HepG2 (cell line): ENCODE measurements around the gene SMARCE1. TPM values are rescaled to one million over a fixed set of nuclear protein-coding genes. Genes with fewer than 3 reads are reported as not detected.
A peak's percentile ranks its signal among the peaks of the same experiment; 100 is the strongest.

ENCODE experiments used
- ATAC-seq: fragments of 200-7000 bp; cut with Tn5 transposase; 3 replicates; pipeline ENCODE4 v1.9.1; 2020; ENCODE audit warnings: mild to moderate bottlenecking, moderate library complexity
- BruUV-seq: library from RNA; stranded (reverse); fragments of 400-500 nt; replicated peaks from 2 replicates; lab custom pipeline; 2021; lab: Mats Ljungman, UMichigan
- CTCF ChIA-PET: fragments of 300-600 bp; formaldehyde crosslinking; extraction: SDS; loops from one replicate; lab custom pipeline; 2021; ENCODE audit warnings: low total read pairs, inconsistent platforms, low intra/inter-chr PET ratio; lab: Yijun Ruan, JAX
- POLR2A ChIA-PET: fragments of 350-600 bp; sonication (Branson Sonifier 250); formaldehyde crosslinking; loops from one replicate; lab custom pipeline; 2020; ENCODE audit warnings: antibody characterized with exemption, inconsistent platforms; lab: Yijun Ruan, JAX
- DNase-seq: peaks from one replicate; pipeline ENCODE4 v3.0.0-alpha.2; 2015; ENCODE audit warnings: low spot score
- FAIRE-seq: peaks from 3 replicates; lab custom pipeline; 2011; peaks lifted over from hg19 to GRCh38; lab: Jason Lieb, UNC
- H2AFZ ChIP-seq: one replicate; pipeline ENCODE4 v1.6.1; 2011; ENCODE audit warnings: low read length, inconsistent platforms
- H3K27ac ChIP-seq: fragments of 300-600 bp; 3 replicates; pipeline ENCODE4 v1.8.0; 2011; ENCODE audit warnings: mixed run types, mild to moderate bottlenecking, mixed read lengths, low read length, inconsistent platforms; ENCODE audit not compliant: insufficient read depth; ENCODE audit errors: extremely low read length
- H3K27me3 ChIP-seq, 2 experiments: fragments of 200-600 bp in 1 of 2; 2 replicates in 1 of 2; 3 replicates in 1 of 2; pipeline versions ENCODE4 v1.6.0 to v1.8.0; 2011; ENCODE audit warnings: low read length in 2 of 2, mild to moderate bottlenecking in 2 of 2, moderate library complexity in 2 of 2, inconsistent platforms in 1 of 2; ENCODE audit not compliant: insufficient read depth in 2 of 2, control insufficient read depth in 1 of 2
- H3K36me3 ChIP-seq, 2 experiments: fragments of 200-600 bp in 1 of 2; replicated peaks in 1 of 2; 2 replicates in 1 of 2; 3 replicates in 1 of 2; pipeline versions ENCODE4 v1.5.1 to v1.8.0; 2011; ENCODE audit warnings: low read length in 2 of 2, inconsistent platforms in 1 of 2; ENCODE audit not compliant: insufficient read depth in 2 of 2, control insufficient read depth in 1 of 2
- H3K4me1 ChIP-seq: 2 replicates; pipeline ENCODE4 v1.5.1; 2012; ENCODE audit warnings: low read length, inconsistent platforms; ENCODE audit not compliant: insufficient read depth
- H3K4me2 ChIP-seq: 2 replicates; pipeline ENCODE4 v1.6.0; 2011; ENCODE audit warnings: low read depth, low read length, inconsistent platforms
- H3K4me3 ChIP-seq, 3 experiments: fragments of 200-600 bp in 1 of 3; sonication (generic), shearing (Covaris generic) in 1 of 3; replicated peaks in 1 of 3; 2 replicates each; pipeline ENCODE4 v1.5.1; 2011 to 2016; ENCODE audit warnings: low read length in 3 of 3, inconsistent platforms in 2 of 3, low read depth in 2 of 3, mild to moderate bottlenecking in 2 of 3, control low read depth in 1 of 3, mixed read lengths in 1 of 3; ENCODE audit not compliant: insufficient read depth in 1 of 3
- H3K79me2 ChIP-seq: one replicate; pipeline ENCODE4 v1.6.1; 2011; ENCODE audit warnings: low read length, inconsistent platforms; ENCODE audit not compliant: insufficient read depth
- H3K9ac ChIP-seq: 2 replicates; pipeline ENCODE4 v1.6.0; 2011; ENCODE audit warnings: mild to moderate bottlenecking, low read depth, low read length, inconsistent platforms; ENCODE audit not compliant: insufficient read depth
- H3K9me3 ChIP-seq: 2 replicates; pipeline ENCODE4 v1.5.1; 2012; ENCODE audit warnings: mild to moderate bottlenecking, low read length
- H4K20me1 ChIP-seq: 2 replicates; pipeline ENCODE4 v1.6.0; 2011; ENCODE audit warnings: inconsistent platforms, mild to moderate bottlenecking, low read length, moderate library complexity; ENCODE audit not compliant: insufficient read depth
- FOXC1 ChIP-seq: sonication (generic); formaldehyde crosslinking; IDR thresholded peaks from 2 replicates; pipeline ENCODE4 v1.8.0; 2022; ENCODE audit warnings: mild to moderate bottlenecking, missing genetic modification reagents, borderline replicate concordance
- PHF8 ChIP-seq: sonication (generic); formaldehyde crosslinking; IDR thresholded peaks from 2 replicates; pipeline ENCODE4 v1.5.0; 2020; ENCODE audit warnings: missing genetic modification reagents
- RFX1 ChIP-seq: fragments of 450-650 bp; IDR thresholded peaks from 2 replicates; pipeline ENCODE4 v1.6.1; 2017
- ZEB1 ChIP-seq: IDR thresholded peaks from 2 replicates; pipeline ENCODE4 v1.6.1; 2012; ENCODE audit warnings: mild to moderate bottlenecking, low read depth, inconsistent platforms; ENCODE audit not compliant: insufficient replicate concordance
- ZNF121 ChIP-seq: sonication (generic); formaldehyde crosslinking; IDR thresholded peaks from 2 replicates; pipeline ENCODE4 v1.5.0; 2020; ENCODE audit warnings: mild to moderate bottlenecking, missing genetic modification reagents
- ZNF468 ChIP-seq: sonication (generic); formaldehyde crosslinking; IDR thresholded peaks from 2 replicates; pipeline ENCODE4 v1.8.0; 2022; ENCODE audit warnings: mild to moderate bottlenecking, moderate library complexity, missing genetic modification reagents
- ZNF589 ChIP-seq: sonication (generic); formaldehyde crosslinking; conservative IDR thresholded peaks from 2 replicates; pipeline ENCODE4 v1.8.0; 2022; ENCODE audit warnings: mild to moderate bottlenecking, moderate library complexity, missing genetic modification reagents
- ZNF703 ChIP-seq: sonication (generic); formaldehyde crosslinking; IDR thresholded peaks from 2 replicates; pipeline ENCODE4 v1.5.1; 2020; ENCODE audit warnings: missing genetic modification reagents, mild to moderate bottlenecking, moderate library complexity, borderline replicate concordance
- ZNF720 ChIP-seq: sonication (generic); formaldehyde crosslinking; IDR thresholded peaks from 2 replicates; pipeline ENCODE4 v1.4.0; 2020; ENCODE audit warnings: missing genetic modification reagents
- in situ Hi-C: cut with HindIII; loops from 2 replicates; pipeline ENCODE4 v1.10.0; 2017; ENCODE audit warnings: low pct_unique_long_range_greater_than_20kb; ENCODE audit not compliant: extremely low pct_ligation_motif_present
- intact Hi-C: fragments of 100-400 bp; cut with micrococcal nuclease; formaldehyde crosslinking; loops from one replicate; pipeline ENCODE4 v1.10.0; 2022; ENCODE audit not compliant: unreplicated experiment
- polyA plus RNA-seq, 8 experiments: library from polyadenylated mRNA; depleted of rRNA in 3 of 8; stranded (reverse) in 7 of 8; unstranded in 1 of 8; fragments of >200 nt; fragmentation: Illumina TruSeq in 4 of 8; extraction: Trizol in 4 of 8; gene quantifications; 2 replicates each; pipeline versions ENCODE4 v1.2.1 to v1.2.3, GENCODE V29; 2011 to 2016; ENCODE audit warnings: low read depth in 4 of 8, missing spikeins in 1 of 8, mixed read lengths in 1 of 8; ENCODE audit not compliant: insufficient read depth in 1 of 8
- total RNA-seq, 5 experiments: library from RNA; depleted of rRNA; stranded (reverse); fragments of >200 nt; fragmentation: Illumina TruSeq; extraction: Trizol; gene quantifications; 2 replicates each; pipeline ENCODE4 v1.2.3, GENCODE V29; 2016; ENCODE audit warnings: low read depth in 1 of 5
- TF ChIP-seq, protein P1 (sequence below): sonication (generic); formaldehyde crosslinking; IDR thresholded peaks from 2 replicates; pipeline ENCODE4 v1.4.0; 2020; ENCODE audit warnings: missing genetic modification reagents, mild to moderate bottlenecking, borderline replicate concordance
- TF ChIP-seq, protein P2 (sequence below): IDR thresholded peaks from 2 replicates; pipeline ENCODE4 v1.6.1; 2016; ENCODE audit warnings: mild to moderate bottlenecking, missing biosample characterization, missing genetic modification reagents
- TF ChIP-seq, protein P3 (sequence below): sonication (generic); formaldehyde crosslinking; IDR thresholded peaks from 2 replicates; pipeline ENCODE4 v1.4.0; 2020; ENCODE audit warnings: mild to moderate bottlenecking, missing genetic modification reagents

Gene SMARCE1
- total and polyA plus RNA-seq, 2 of the 13 experiments (the other 11 are each of a cell fraction or from before 2014, with no cell fraction given) = 43.5 to 127 TPM

DNA sequence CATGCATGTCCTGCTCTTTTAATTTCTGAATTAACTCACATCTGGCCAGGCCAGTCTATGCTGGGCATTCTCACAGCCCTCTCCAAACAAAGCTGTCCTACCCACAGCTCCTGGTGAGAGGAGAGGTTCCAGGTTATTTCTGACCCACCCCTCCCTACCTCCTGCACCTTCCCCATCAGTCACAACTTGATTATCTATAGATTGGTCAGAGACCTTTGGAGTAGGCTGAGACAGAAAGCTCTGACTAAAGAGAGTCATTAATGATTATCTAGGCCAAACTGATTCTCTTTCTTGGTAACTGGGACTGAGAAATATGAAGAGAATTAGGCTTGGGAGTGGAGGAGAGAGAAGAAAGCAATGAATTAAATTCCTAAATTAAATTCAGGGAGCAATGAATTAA, 18.7 kb upstream of the SMARCE1 start:
- peaks cover 4 to 21% of the 10 kb centered on the region in 2 experiments; a peak in 4 of 5 replicates for H3K27me3 ChIP-seq
- no peak overlapping the region for H2AFZ ChIP-seq
- H3K79me2 ChIP-seq = no peaks in the 10 kb centered on the region
- H3K4me1 ChIP-seq = peaks cover 16% of the 10 kb centered on the region
- DNase-seq (no peak), FAIRE-seq (peak; percentile 12), ATAC-seq (peak; percentile 88)
- H3K9ac ChIP-seq = no peak overlapping the region
- no peak overlapping the region for H3K4me2 ChIP-seq
- ChIA-PET CTCF (no interaction called here), POLR2A (no interaction called here)
- intact Hi-C loops (no loop called here), in situ Hi-C loops (no loop called here)
- H3K36me3 ChIP-seq = no peaks in the 10 kb centered on the region
- H4K20me1 ChIP-seq = no peaks in the 10 kb centered on the region
- BruUV-seq = no TSS peak
- no peak overlapping the region for H3K27ac ChIP-seq
- H3K9me3 ChIP-seq = no peaks in the 10 kb centered on the region
- no peak overlapping the region for H3K4me3 ChIP-seq
- TF ChIP-seq ZNF703 (CRISPR knock-in tag) (no peak), ZNF121 (no peak), ZNF589 (no peak), PHF8 (CRISPR knock-in tag) (no peak), ZEB1 (no peak), ZNF720 (CRISPR knock-in tag) (no peak), ZNF468 (CRISPR knock-in tag) (no peak), FOXC1 (CRISPR knock-in tag) (no peak), RFX1 (no peak)
- TF ChIP-seq, protein P1, sequence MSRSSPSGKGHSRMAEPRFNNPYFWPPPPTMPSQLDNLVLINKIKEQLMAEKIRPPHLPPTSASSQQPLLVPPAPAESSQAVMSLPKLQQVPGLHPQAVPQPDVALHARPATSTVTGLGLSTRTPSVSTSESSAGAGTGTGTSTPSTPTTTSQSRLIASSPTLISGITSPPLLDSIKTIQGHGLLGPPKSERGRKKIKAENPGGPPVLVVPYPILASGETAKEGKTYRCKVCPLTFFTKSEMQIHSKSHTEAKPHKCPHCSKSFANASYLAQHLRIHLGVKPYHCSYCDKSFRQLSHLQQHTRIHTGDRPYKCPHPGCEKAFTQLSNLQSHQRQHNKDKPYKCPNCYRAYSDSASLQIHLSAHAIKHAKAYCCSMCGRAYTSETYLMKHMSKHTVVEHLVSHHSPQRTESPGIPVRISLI = no peak
- TF ChIP-seq, protein P2, sequence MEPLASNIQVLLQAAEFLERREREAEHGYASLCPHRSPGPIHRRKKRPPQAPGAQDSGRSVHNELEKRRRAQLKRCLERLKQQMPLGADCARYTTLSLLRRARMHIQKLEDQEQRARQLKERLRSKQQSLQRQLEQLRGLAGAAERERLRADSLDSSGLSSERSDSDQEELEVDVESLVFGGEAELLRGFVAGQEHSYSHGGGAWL (CRISPR knock-in tag) = no peak
- TF ChIP-seq, protein P3, sequence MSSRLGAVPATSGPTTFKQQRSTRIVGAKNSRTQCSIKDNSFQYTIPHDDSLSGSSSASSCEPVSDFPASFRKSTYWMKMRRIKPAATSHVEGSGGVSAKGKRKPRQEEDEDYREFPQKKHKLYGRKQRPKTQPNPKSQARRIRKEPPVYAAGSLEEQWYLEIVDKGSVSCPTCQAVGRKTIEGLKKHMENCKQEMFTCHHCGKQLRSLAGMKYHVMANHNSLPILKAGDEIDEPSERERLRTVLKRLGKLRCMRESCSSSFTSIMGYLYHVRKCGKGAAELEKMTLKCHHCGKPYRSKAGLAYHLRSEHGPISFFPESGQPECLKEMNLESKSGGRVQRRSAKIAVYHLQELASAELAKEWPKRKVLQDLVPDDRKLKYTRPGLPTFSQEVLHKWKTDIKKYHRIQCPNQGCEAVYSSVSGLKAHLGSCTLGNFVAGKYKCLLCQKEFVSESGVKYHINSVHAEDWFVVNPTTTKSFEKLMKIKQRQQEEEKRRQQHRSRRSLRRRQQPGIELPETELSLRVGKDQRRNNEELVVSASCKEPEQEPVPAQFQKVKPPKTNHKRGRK = no peak
